ENCODE results near the gene GPAM. TPM values are rescaled to one million over a fixed set of nuclear protein-coding genes. Genes with fewer than 3 reads are reported as not detected.
A peak's percentile ranks its signal among the peaks of the same experiment; 100 is the strongest.

GPAM gene
- total and polyA plus RNA-seq, 9 of the 15 experiments (the other 6 are each of a cell fraction or from before 2014, with no cell fraction given) = 3.5 to 7.5 (median 5.5) TPM

- Histone ChIP-seq H3K9me1 (ENCODE audit: control insufficient read depth, insufficient read depth, low read length) (no peaks in the 10 kb centered on the region), H3K9me3 (replicated peaks; ENCODE audit: control insufficient read depth, insufficient read depth, low read depth, low read length) (no peaks in the 10 kb centered on the region), H3K27me3 (ENCODE audit: control insufficient read depth in 2 of 2, insufficient read depth in 2 of 2, low read length in 2 of 2) (peaks cover 0 to 5% of the 10 kb centered on the region in 2 experiments; a peak in 1 of 5 replicates), H3K27ac (ENCODE audit: extremely low read depth, low read depth, low read length) (no peak overlapping the region), H3K4me3 (no peak overlapping the region), H3K4me2 (ENCODE audit: insufficient read depth, low read length) (no peak overlapping the region), H3K4me1 (replicated peaks in 1 of 2; ENCODE audit: control insufficient read depth in 2 of 2, insufficient read depth in 2 of 2, low read length in 2 of 2) (no peaks in the 10 kb centered on the region; a peak in 2 of 5 replicates), H4K20me1 (replicated peaks; ENCODE audit: control insufficient read depth, insufficient read depth, low read length) (no peaks in the 10 kb centered on the region; the same call in 1 of the 2 replicates), H2AFZ (ENCODE audit: low read depth, low read length) (no peak overlapping the region), H3K79me2 (ENCODE audit: control insufficient read depth, insufficient read depth, low read length) (no peaks in the 10 kb centered on the region), H3K36me3 (ENCODE audit: control insufficient read depth, insufficient read depth, low read length) (no peaks in the 10 kb centered on the region), H3K9ac (ENCODE audit: insufficient read depth in 1 of 2, low read depth in 2 of 2, low read length in 2 of 2) (no peak overlapping the region)
- no TSS peak for BruUV-seq (replicated peaks)
- 3% methylated on average over 11 of the region's 13 CpGs for WGBS (ENCODE audit: insufficient coverage, low coverage, missing lambda C conversion rate)
- DNase-seq (ENCODE audit: extremely low read depth in 1 of 4, low spot score in 3 of 4) (peak; percentile 70 to 76 (median 74)), ATAC-seq (peak; percentile 87), FAIRE-seq (no peak)
- intact Hi-C loops (cut with micrococcal nuclease) (loop anchor here (10.0 kb wide), 2 partner anchors 1523 to 1823 kb away; no protein-coding TSS in a partner anchor), in situ Hi-C loops (cut with MboI) (loop anchor here (10.0 kb wide), 1 partner anchor 177 kb away; no protein-coding TSS in a partner anchor)
- CTCF ChIA-PET (ENCODE audit: low intra/inter-chr PET ratio) = no interaction called here
- POLR2A ChIA-PET = interaction anchor here (0.5 to 0.7 kb wide), 2 partner anchors 169 to 454 kb away, joined by 3 read pairs; no protein-coding TSS in a partner anchor
- TF ChIP-seq SMARCA4 (IDR thresholded peaks at IDR 0.05) (no peak), MAX (CRISPR knock-in tag; IDR thresholded peaks at IDR 0.05) (no peak), RBM14 (IDR thresholded peaks at IDR 0.05; ENCODE audit: borderline replicate concordance, insufficient read depth, low read depth, low read length) (no peak), STAG1 (CRISPR knock-in tag; IDR thresholded peaks at IDR 0.05; ENCODE audit: borderline replicate concordance) (peak; percentile 52; the same call in 1 of the 2 replicates), RAD21 (CRISPR knock-in tag; conservative IDR thresholded peaks at IDR 0.05 in 1 of 2, IDR thresholded peaks at IDR 0.05 in 1 of 2) (peak; percentile 53 to 69), NR2C1 (IDR thresholded peaks at IDR 0.05) (no peak), NR2C1 (tag; IDR thresholded peaks at IDR 0.05) (no peak), CREM (IDR thresholded peaks at IDR 0.05; ENCODE audit: low read depth) (no peak), ZNF431 (CRISPR knock-in tag; IDR thresholded peaks at IDR 0.05) (no peak), ZNF655 (CRISPR knock-in tag; IDR thresholded peaks at IDR 0.05) (no peak), NCOA6 (IDR thresholded peaks at IDR 0.05) (no peak), CHD2 (IDR thresholded peaks at IDR 0.05; ENCODE audit: low read depth, low read length) (no peak), THRA (IDR thresholded peaks at IDR 0.05) (no peak), RNF219 (CRISPR knock-in tag; IDR thresholded peaks at IDR 0.05) (no peak)
These were observed 46.2 kb downstream of the GPAM start for GRCh38 chr10:112137154-112137987.

All from K562 (cell line).